Osteoblast (primary cell): ENCODE measurements around the gene OR56A3. TPM values are rescaled to one million over a fixed set of nuclear protein-coding genes. Genes with fewer than 3 reads are reported as not detected.
"Not testable (repeated sequence)": the region's sequence is repeated elsewhere in the genome, so short reads cannot be mapped to it uniquely, and the experiment has no call there.

Experiments
- DNase-seq: peaks from one replicate; pipeline ENCODE4 v3.0.0; 2011; ENCODE audit warnings: low spot score, mixed read lengths; ENCODE audit not compliant: insufficient read length; ENCODE audit errors: missing footprints
- H2AFZ ChIP-seq: 2 replicates; pipeline ENCODE4 v1.6.0; 2011; ENCODE audit warnings: mild to moderate bottlenecking, low read length
- H3K27ac ChIP-seq: 2 replicates; pipeline ENCODE4 v1.5.1; 2011; ENCODE audit warnings: mild to moderate bottlenecking, low read depth, low read length, moderate library complexity
- H3K27me3 ChIP-seq: 2 replicates; pipeline ENCODE4 v1.6.0; 2012; ENCODE audit warnings: mild to moderate bottlenecking, control low read depth, inconsistent platforms, low read length, moderate library complexity; ENCODE audit not compliant: insufficient read depth
- H3K36me3 ChIP-seq: 2 replicates; pipeline ENCODE4 v1.5.1; 2011; ENCODE audit warnings: mild to moderate bottlenecking, low read length, control low read depth, moderate library complexity; ENCODE audit not compliant: insufficient read depth
- H3K4me1 ChIP-seq: 2 replicates; pipeline ENCODE4 v1.5.1; 2011; ENCODE audit warnings: mild to moderate bottlenecking, low read length, control low read depth, moderate library complexity; ENCODE audit not compliant: insufficient read depth
- H3K4me2 ChIP-seq: 2 replicates; pipeline ENCODE4 v1.6.0; 2011; ENCODE audit warnings: mild to moderate bottlenecking, low read length; ENCODE audit not compliant: insufficient read depth
- H3K4me3 ChIP-seq: fragments of 200-600 bp; sonication (generic); 3 replicates; pipeline ENCODE4 v1.5.1; 2012; ENCODE audit warnings: mild to moderate bottlenecking, low read length, inconsistent platforms; ENCODE audit not compliant: insufficient read depth
- H3K79me2 ChIP-seq: 2 replicates; pipeline ENCODE4 v1.6.0; 2012; ENCODE audit warnings: mild to moderate bottlenecking, low read length, control low read depth, inconsistent platforms; ENCODE audit not compliant: insufficient read depth
- H3K9me3 ChIP-seq: 2 replicates; pipeline ENCODE4 v1.5.1; 2011; ENCODE audit warnings: low read depth, low read length, control low read depth
- H4K20me1 ChIP-seq: 2 replicates; pipeline ENCODE4 v1.6.0; 2012; ENCODE audit warnings: mild to moderate bottlenecking, low read length, control low read depth; ENCODE audit not compliant: insufficient read depth
- total RNA-seq: library from RNA; depleted of rRNA; stranded (reverse); fragments of >200 nt; gene quantifications from 2 replicates; pipeline ENCODE4 v1.2.3, GENCODE V29; 2012
- TF ChIP-seq, protein P1 (sequence below): IDR thresholded peaks from 2 replicates; pipeline ENCODE4 v1.5.1; 2011; ENCODE audit warnings: mild to moderate bottlenecking, low read depth, low read length, moderate library complexity; ENCODE audit errors: extremely low read depth

The OR56A3 gene
- total RNA-seq, 1 donor: not detected

DNA sequence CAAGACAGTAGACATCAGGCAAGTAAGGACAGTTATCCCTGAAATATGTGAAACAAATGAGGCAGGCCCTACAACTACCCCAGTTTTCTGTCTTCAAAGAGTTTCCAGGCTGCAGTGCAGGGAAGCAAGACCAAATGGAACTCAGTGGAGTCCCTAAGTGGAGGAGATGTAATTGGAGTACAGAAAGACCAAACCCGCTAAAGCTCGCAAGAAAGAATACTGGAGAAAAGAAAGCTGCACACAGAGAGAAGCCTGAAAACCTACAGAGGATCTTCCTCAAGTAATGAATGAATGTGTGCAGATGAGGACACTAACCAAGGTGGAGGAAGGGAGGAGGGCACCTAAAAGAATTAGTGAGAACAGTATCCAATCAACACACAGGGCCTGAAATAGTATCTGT is 1.3 kb upstream of the OR56A3 start:
- H3K79me2 ChIP-seq: no peaks in the 10 kb centered on the region
- no peaks in the 10 kb centered on the region for H3K9me3 ChIP-seq
- no peaks in the 10 kb centered on the region for H3K4me1 ChIP-seq
- H3K36me3 ChIP-seq: no peaks in the 10 kb centered on the region
- TF ChIP-seq, protein P1, sequence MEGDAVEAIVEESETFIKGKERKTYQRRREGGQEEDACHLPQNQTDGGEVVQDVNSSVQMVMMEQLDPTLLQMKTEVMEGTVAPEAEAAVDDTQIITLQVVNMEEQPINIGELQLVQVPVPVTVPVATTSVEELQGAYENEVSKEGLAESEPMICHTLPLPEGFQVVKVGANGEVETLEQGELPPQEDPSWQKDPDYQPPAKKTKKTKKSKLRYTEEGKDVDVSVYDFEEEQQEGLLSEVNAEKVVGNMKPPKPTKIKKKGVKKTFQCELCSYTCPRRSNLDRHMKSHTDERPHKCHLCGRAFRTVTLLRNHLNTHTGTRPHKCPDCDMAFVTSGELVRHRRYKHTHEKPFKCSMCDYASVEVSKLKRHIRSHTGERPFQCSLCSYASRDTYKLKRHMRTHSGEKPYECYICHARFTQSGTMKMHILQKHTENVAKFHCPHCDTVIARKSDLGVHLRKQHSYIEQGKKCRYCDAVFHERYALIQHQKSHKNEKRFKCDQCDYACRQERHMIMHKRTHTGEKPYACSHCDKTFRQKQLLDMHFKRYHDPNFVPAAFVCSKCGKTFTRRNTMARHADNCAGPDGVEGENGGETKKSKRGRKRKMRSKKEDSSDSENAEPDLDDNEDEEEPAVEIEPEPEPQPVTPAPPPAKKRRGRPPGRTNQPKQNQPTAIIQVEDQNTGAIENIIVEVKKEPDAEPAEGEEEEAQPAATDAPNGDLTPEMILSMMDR: no peak
- H3K4me2 ChIP-seq: no peak overlapping the region
- no peaks in the 10 kb centered on the region for H3K27me3 ChIP-seq
- H4K20me1 ChIP-seq: no peaks in the 10 kb centered on the region
- no peak overlapping the region for H3K27ac ChIP-seq
- no peak overlapping the region for H3K4me3 ChIP-seq
- DNase-seq: no peak
- no peak overlapping the region for H2AFZ ChIP-seq

DNA sequence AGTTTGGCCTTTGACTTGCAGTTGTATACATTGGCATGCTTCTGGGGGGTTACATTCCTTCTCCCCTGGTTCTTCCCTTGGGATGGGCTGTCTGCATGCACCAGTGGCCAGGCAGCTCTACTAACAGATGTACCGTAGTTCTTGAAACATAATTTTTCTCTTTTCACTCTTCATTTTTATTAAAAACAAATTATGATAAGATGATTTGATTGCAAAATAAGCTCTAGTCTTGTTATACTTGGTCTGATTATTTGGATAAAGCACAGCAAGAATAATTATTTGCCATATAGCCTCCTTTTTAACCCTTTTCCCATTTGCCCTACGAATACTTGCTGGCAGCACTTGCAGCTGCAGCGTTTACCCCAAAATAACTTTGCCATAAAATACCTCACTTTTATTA is 13.5 kb downstream of the OR56A3 start:
- H3K79me2 ChIP-seq: no peaks in the 10 kb centered on the region
- H3K36me3 ChIP-seq: no peaks in the 10 kb centered on the region
- H3K27ac ChIP-seq: no peak overlapping the region
- no peak overlapping the region for H3K4me3 ChIP-seq
- no peaks in the 10 kb centered on the region for H3K9me3 ChIP-seq
- no peaks in the 10 kb centered on the region for H3K27me3 ChIP-seq
- no peak overlapping the region for H2AFZ ChIP-seq
- no peaks in the 10 kb centered on the region for H3K4me1 ChIP-seq
- H3K4me2 ChIP-seq: no peak overlapping the region
- TF ChIP-seq, protein P1: no peak
- H4K20me1 ChIP-seq: no peaks in the 10 kb centered on the region
- DNase-seq: no peak

DNA sequence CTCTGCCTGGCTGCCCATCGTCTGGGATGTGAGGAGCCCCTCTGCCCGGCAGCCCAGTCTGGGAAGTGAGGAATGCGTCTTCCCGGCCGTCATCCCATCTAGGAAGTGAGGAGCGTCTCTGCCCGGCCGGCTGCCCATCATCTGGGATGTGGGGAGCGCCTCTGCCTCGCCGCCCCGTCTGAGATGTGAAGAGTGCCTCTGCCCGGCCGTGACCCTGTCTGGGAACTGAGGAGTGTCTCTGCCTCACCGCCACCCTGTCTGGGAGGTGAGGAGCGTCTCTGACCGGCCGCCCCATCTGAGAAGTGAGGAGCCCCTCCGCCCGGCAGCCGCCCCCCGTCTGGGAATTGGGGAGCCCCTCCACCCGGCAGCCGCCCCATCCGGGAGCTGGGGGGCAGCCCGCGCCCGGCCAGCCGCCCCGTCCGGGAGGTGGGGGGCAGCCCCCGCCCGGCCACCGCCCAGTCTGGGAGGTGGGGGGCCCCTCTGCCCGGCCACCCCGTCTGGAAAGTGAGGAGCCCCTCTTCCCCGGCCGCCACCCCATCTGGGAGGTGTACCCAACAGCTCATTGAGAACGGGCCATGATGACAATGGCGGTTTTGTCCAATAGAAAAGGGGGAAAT is 18.8 kb downstream of the OR56A3 start:
- not testable (repeated sequence) for H3K36me3 ChIP-seq, H3K27ac ChIP-seq, H3K27me3 ChIP-seq, H4K20me1 ChIP-seq, H3K9me3 ChIP-seq, H2AFZ ChIP-seq, H3K4me3 ChIP-seq, H3K4me1 ChIP-seq, DNase-seq, H3K79me2 ChIP-seq, H3K4me2 ChIP-seq

DNA sequence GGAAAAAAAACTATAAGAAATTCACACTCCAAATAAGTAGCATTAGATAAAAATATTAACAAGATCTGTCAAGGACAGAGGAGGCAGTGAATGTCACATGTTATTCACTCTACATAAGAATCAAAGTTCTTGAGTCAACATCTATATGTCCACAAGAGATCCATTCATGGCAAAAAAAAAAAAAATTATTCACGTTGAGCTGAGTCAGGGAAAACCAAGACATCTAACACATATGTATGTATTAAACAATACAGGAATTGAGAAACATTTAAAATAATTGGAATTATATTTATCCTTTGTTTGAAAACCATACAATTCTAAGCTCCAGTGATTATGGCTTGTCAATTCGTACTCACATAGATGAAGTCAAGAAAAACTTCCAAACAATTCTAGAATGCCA is 24.9 kb downstream of the OR56A3 start:
- Histone ChIP-seq H3K9me3 (no peaks in the 10 kb centered on the region), H2AFZ (no peak overlapping the region), H3K4me1 (no peaks in the 10 kb centered on the region), H3K36me3 (no peaks in the 10 kb centered on the region), H4K20me1 (no peaks in the 10 kb centered on the region), H3K4me2 (no peak overlapping the region), H3K79me2 (no peaks in the 10 kb centered on the region), H3K27me3 (no peaks in the 10 kb centered on the region), H3K4me3 (no peak overlapping the region), H3K27ac (no peak overlapping the region)
- no peak for DNase-seq
- TF ChIP-seq, protein P1: no peak
